HG02938 (cell line): Measurements from ENCODE around the gene SLC4A5.
A peak's percentile ranks its signal among the peaks of the same experiment; 100 is the strongest.
"Not testable (repeated sequence)": the region's sequence is repeated elsewhere in the genome, so short reads cannot be mapped to it uniquely, and the experiment has no call there.

Experiments
- ATAC-seq: cut with Tn5 transposase; IDR thresholded peaks from one replicate; pipeline ENCODE4 v1.9.1; 2021; ENCODE audit warnings: mild to moderate bottlenecking, moderate library complexity; ENCODE audit not compliant: unreplicated experiment

Gene SLC4A5

DNA sequence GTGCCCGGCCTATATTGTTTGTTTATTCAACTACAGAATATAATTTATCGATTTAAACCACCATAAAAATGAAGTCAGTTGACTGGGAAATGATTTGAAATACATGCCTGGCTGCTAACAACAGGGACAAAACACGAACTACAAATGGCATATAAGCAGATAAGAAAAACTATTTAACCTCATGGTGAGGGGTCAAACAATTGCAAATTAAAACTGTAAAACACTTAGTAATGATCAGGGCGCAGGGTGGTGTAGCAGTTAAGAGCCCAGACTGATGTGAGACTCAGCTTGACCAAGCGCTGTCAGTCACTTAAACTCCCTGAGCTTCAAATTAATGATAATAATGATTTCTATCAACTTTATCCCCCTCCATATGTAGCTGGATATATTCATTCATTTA is 138.1 kb downstream of the SLC4A5 start:
- ATAC-seq = no peak

DNA sequence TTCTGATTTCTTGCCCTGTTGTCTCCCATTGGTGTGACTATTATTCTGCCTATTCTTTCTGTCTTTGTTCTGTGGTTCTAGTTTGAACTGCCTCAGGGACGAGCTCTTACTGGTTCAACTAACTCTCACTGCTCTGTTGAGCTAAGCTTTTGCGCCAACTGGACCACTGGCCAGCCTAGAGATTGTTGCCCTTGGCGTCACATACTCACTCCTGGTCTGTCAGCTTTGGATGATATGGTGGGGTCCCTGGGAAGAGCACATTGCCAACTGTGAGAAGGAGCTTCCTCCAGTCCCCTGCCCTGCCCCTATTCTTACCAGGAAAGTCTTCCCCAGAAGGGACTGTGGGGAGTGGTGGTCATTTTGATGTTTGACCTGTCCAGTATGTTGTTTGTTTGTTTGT is 138.8 kb downstream of the SLC4A5 start:
- no peak for ATAC-seq

DNA sequence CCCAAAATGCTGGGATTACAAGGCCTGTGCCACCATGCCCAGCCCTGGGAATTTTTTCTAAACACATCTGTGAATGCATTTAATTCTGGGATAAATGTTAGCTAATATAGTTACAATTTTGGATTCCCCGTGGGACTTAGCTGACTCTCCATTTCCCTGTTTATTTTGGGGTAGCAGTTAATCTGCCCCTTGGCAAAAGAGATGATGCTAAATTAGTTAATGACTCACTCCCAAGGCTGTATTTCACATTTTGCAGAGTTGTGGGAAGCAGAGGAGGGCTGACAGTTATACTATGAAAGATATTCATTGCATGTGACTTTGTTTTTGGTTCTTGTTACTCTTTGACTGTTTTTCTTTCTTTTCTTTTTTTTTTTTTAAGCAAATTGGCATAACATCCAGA is 141.6 kb downstream of the SLC4A5 start:
- no peak for ATAC-seq

DNA sequence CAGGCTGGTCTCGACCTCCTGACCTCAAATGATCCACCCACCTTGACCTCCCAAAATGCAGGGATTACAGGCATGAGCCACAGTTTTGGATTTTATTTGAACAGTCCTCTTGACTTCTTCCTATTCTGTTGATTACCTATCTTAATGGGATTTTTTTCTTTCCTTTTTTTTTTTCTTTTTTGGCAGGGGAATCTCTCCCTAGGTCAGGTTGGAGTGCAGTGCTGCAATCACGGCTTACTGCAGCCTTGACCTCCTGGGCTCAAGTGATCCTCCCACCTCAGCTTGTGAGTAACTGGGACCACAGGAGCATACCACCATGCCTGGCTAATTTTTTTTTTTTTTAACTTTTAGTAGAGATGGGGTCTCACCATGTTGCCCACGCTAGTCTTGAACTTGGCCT is 142.0 kb downstream of the SLC4A5 start:
- ATAC-seq = no peak

DNA sequence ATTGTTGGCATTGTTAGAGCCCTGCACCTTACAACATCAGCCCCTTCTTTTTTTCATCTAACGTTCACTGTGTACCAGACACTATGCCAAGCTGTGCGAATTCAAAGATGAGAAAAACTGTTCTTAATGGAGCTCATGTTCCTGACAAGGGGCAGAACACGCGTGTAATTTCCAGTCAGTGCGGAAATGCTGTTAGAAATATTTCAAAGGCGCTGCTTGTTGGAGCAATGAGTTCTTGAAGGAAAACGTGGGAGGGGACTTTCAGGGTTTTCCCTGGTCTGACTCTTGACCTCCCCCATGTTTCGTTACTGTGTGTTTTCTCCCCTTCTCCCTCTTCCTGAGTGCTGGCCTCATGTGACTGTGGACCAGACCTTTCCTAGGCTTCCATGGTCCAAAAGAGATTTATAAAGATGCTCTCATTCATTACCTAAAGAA is 143.3 kb downstream of the SLC4A5 start:
- no peak for ATAC-seq

DNA sequence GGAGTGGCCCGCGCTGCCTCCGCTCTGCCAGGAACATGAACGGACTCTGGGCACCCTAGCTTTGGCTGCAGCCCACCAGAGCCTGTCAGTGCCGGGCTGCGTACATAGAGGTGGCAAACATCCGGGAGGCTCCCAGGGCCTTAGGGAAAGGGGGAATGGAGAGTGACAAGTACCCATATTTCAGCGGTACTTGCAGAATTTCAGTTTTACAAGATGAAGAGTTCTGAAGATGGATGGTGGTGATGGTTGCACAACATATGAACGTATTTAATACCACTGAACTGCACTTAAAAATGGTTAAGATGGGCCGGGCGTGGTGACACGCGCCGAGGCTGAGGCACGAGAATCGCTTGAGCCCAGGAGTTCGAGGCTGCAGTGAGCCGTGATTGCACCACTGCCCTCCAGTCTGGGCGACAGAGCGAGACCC is 143.9 kb downstream of the SLC4A5 start:
- no peak for ATAC-seq

DNA sequence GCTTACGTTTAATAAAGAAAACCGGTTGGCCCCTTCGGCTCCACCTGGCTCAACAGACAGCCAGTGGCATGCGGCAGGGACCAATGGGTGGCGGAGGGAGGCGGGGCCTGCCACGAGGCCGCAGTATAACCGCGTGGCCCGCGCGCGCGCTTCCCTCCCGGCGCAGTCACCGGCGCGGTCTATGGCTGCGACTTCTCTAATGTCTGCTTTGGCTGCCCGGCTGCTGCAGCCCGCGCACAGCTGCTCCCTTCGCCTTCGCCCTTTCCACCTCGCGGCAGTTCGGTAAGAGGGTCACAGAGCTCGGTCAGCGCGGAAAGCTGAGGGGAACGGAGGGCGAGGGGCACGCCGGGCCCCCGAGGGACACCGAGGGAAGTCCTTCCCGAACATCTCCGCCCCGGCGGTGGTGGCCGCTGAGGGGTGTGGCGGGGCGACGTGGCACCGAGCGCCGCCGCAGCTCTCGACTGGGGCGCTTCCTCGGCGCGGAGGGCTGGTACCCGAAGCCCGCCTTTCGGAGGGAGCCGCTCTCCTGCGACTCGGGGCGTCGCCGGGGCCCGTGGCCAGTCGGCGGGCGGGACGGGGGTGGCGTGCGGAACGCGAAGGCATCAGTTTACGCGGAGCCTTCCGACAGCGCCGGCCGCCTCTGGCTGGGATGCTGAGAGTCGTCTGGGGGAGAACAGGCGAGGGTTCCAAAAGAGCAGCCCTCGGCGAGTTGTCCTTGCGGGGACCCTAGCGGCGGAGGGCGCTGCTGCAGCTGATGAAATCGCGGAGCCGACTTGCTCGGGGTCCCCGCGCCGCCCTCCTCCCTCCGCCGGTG is 144.5 kb downstream of the SLC4A5 start, which contains the start of gene MTHFD2:
TSS of gene MTHFD2 (plus strand) at position 155 of the 814 bp plus-strand sequence. CDS start at position 182, 27 bp downstream.
- peak; percentile 83 for ATAC-seq

DNA sequence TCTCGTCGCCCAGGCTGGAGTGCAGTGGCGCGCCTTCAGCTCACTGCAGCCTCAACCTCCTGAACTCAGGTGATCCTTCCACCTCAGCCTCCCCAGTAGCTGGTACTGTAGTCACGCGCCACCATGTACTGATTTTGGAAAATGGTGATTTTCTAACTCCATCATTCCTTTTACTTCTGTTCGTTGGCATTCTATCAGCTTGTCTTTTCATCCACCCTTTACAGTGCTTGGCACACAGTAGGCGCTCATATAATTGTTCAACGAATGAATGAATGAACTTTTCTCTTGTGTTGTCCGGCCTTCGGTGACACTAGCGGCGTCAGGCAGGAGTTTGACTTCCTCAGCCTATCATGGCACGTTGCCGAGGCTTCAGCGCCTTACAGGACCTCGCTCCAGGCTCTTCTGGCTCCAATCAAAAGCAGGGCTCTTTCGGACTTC is 145.2 kb downstream of the SLC4A5 start:
- no peak for ATAC-seq

DNA sequence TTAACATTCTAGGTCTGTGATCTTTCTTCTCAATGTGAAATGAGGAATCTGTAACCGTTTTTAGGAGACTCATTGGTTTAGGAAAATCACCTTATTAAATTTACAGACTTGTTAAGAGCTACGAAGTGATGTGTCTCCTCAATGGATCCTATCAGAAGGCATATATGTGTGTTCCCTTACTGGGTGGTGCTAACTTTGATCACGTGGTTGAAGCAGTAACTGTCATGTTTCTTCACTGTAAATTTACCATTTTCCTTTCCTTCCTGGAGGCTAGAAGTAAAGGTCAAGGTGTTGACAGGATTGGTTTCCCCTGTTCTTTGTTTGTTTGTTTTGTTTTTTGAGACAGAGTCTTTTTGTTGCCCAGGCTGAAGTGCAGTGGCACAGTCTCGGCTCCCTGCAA is 146.2 kb downstream of the SLC4A5 start:
- no peak for ATAC-seq

DNA sequence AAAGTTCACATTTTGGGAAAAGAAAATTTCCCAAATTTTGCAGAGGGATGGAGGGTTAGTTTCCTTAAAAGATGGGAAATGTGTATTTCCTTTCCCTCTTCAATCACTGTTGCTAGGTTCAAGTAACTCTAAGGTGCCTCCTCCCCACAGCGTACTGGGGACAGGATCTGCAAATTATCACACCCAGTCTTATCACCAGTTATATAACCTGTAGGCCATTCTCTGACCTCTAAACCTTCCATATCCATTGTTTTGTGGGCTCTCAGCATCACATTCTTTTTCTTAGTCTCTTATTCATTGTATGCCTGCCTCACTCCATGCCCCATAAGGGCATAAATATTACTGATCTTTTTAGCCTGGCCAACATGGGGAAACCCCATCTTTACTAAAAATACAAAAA is 148.4 kb downstream of the SLC4A5 start:
- ATAC-seq = no peak

DNA sequence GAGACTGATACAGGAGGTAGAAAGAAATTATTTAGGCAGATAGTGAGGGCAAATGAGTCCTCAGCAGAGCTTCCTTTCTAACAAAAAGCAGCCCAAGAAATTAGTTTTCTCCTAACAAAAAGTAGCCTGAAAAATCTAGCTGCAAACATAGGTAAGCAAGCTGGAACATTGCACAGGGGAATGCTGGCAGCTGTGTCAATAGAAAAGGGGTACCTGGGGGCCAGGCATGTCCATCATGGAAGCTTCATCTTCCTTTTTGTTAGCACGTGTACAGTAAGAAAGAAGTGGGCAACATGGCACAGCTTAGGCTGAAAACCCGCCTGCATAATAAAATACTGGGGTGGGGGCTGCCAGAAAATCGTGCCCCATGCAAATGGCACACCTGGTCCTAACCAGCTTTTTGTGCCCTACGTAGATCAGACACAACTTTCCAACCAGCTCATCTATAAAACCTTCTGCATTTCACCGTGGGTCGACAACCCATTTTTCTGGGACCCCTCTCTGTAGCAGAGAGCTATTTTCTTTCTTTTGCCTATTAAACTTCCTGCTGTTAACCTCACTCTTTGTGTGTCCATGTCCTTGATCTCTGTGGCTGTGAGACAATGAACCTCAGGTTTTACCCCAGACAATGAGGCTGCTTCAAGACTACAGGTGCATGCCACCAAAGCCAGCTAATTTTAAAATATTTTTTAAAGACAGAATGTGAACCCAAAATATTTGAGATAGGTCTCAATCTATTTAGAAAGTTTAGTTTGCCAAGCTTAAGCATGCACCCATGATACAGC is 151.4 kb downstream of the SLC4A5 start:
- ATAC-seq = no peak

DNA sequence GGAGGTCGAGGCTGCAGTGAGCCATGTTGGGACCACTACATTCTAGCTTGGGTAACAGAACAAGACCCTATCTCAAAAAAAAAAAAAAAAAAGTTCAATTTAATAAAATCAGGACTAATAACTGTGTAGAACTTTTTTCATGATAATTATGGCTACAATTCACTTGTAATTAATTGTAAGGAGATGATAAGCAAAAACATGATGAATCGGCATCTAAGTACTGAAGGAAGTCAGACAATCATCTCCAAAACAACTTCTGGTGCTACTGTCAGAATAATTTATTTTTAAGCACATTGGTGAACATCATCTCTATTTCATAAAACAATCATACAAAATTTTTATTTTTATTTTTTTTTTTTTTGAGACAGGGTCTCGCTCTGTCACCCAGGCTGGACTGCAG is 154.5 kb downstream of the SLC4A5 start:
- no peak for ATAC-seq

DNA sequence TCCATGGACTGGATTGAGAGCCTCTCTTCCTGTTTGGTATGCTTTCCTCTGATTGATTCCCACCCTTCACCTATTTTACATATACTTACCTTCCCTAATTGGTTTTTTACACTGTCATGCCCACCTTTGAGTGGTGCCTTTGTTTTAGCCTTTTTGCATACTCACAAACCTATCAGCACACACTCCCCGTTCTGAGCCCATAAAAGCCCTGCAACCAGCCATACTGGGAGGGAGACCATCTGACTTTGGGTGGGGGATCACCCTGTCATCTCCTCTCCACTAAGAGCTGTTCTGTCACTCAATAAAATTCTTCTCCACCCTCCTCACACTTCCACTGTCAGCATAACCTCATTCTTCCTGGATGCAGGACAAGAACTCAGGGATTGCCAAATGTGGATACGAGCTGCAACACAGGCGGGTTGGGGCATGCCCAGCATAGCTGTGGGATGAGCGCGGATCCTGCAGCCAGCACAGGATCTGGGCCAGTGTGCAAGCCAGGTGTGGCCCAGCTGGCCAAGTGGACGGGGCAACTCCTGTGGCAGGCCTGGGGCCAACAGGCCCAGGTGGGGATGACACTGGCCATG is 155.1 kb downstream of the SLC4A5 start:
- ATAC-seq = no peak

DNA sequence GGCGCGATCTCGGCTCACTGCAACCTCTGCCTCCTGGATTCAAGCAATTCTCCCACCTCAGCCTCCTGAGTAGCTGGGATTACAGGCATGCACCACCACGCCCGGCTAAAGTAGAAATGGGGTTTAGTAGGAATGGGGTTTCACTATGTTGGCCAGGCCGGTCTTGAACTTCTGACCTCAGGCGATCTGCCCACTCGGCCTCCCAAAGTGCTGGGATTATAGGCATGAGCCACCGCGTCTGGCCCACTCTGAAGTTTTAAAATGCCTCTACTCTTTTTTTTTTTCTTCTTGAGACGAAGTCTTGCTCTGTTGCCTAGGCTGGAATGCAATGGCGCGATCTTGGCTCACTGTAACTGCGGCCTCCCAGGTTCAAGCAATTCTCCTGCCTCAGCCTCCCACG is 156.5 kb downstream of the SLC4A5 start:
- ATAC-seq = not testable (repeated sequence)

DNA sequence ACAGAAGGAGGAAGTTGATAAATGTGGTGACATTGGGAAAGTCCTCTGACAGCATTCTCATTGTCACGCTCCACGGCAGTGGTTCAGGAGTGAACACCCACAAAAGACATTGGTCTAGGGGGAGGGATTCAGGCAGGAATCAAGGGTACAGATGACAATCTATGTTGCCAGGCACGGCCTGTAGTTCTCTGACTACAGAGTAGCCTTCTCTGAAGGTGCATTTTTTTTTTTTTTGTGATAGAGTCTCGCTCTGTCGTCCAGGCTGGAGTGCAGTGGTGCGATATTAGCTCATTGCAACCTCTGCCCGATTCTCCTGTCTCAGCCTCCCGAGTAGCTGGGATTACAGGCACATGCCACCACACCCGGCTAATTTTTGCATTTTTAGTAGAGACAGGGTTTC is 157.2 kb downstream of the SLC4A5 start:
- peak; percentile 51 for ATAC-seq

DNA sequence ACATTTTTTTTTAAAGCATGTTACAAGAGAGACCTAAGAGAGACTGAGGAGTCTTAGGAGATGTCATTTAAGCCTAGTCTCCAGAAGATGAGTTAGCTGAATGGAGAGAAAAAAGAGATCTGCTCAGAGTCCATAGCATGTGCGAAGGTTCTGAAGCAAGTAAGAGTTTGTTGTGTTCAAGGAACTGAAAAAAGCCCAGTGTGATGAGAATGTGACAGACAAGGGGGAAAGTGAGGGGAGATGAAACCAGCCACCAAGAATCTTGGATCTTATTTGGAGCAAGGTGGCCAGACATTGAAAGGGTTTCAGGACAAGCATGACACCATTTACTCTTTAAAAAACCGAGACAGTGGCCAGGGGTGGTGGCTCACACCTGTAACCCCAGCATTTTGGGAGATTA is 159.3 kb downstream of the SLC4A5 start:
- no peak for ATAC-seq

DNA sequence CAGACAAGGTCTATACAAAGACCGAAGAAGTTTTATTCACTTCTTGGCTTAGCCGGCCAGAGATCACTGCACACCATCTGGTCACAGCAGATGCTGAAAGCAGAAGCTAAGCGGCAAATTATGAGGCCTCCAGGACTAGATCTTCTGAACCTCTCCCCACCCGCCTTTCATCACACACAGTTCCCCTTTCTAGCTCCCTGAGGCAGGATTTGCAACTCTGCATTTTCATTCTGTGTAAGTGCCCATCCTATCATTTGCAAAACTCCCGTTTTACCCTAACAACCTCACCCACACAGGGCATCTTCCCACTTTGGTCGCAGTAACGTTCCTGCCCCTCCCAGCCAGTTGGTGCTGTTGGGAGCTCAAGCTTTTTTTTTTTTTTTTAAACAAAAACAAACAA is 161.5 kb downstream of the SLC4A5 start:
- peak; percentile 32 for ATAC-seq

DNA sequence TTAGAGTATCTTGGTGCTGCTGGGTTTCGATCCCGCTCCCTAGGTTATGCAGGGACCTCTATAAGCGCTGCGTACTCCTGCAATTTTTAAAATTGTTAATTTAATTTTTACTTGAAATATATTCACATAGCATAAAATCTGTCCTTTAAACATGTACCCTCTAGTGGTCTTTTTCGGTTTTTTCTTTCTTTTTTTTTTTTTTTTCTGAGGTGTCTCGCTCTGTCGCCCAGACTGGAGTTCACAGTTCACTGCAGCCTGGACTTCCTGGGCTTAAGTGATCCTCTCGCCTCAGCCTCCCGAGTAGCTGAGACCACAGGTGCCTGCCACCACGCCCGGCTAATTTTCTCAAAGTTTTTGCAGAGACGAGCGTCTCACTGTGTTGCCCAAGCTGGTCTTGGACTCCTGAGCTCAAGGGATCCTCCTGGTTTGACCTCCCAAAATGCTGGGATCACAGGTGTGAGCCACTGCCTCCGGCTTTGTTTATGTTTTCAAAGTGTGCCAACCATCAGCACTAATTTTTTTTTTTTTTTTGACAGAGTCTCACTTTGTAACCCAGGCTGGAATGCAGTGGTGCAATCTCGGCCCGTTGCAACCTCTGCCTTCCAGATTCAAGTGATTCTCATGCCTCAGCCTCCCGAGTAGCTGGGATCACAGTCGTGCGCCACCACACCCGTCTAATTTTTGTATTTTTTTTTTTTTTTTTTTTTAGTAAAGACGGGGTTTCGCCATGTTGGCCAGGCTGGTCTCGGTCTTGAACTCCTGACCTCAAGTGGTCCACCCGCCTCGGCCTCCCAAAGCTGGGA is 164.0 kb downstream of the SLC4A5 start:
- ATAC-seq = peak; percentile 23

DNA sequence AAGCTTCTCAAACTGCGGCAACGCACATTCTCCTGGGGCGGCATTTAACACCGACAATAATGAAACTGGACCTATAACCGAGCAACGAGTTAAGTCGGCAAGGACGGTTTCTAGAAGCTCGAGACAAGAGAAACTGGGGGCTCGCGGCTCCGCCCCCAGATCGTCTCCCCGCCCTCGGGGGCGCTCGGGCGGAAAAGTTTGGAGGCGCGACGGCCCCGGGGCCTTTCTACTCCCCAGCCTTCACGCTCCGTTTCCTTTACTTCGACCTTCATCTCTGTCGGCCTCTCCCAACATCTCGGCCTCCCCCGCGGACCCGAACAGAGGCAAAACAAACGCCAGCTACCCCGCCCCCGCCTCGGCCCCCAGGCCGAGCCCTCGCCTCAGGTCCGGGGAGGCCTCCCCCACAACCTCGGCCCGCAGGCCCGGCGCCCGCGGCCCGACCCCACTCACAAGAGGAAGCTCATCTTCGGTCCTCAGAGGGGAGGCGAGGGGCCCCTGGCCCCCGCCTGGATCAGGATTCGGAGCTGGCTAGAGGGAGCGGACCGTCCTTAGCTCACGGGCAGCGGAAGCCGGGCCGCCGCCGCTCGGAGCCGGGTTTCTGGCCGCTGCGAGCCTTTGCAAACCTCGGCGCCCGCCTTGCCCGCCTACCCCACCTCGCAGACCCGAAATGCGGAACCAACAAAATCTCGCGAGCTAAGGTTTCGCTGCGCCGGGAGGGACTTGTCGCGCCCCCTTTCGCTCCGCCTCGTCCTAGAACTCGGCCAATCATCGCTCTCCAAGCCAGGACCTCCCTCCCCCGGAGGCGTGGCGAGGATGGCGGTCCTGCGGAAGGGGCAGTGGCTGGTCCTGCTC is 164.8 kb downstream of the SLC4A5 start, which contains the start of gene MOB1A:
TSS of gene MOB1A (minus strand) at position 669 of the 852 bp plus-strand sequence. CDS start at position 464, 205 bp downstream.
- peak; percentile 78 for ATAC-seq

DNA sequence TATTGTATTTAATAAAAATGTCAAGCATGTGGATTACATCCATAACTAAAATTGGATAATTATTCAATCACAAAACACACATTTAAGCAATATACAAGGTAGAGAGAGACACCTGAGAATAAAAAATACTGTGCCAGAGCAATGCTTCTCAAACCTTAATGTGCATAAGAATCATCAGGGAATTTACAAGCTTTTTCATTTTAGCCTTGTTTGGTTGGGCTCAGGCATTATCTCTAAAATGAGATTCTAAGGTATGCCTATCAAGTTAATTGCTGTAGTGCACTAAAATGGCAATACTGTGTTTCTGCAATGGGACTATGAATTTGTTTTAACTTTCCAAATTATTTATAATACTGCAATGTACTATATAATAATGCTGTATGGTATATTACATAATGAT is 165.5 kb downstream of the SLC4A5 start:
- no peak for ATAC-seq
